Rectal smooth muscle tissue (tissue), 1 donor: ENCODE measurements around the gene PCDH8.
"Not testable (repeated sequence)": the region's sequence is repeated elsewhere in the genome, so short reads cannot be mapped to it uniquely, and the experiment has no call there.

Source experiments
- H3K27ac ChIP-seq: one replicate; pipeline ENCODE4 v1.7.0; 2013; ENCODE audit warnings: low read depth, low read length, inconsistent platforms
- H3K27me3 ChIP-seq: one replicate; pipeline ENCODE4 v1.7.0; 2013; ENCODE audit warnings: low read length; ENCODE audit not compliant: control insufficient read depth, insufficient read depth
- H3K36me3 ChIP-seq: one replicate; pipeline ENCODE4 v1.7.0; 2013; ENCODE audit warnings: low read length; ENCODE audit not compliant: control insufficient read depth, insufficient read depth
- H3K4me1 ChIP-seq: one replicate; pipeline ENCODE4 v1.7.0; 2013; ENCODE audit warnings: low read length; ENCODE audit not compliant: control insufficient read depth, insufficient read depth
- H3K4me3 ChIP-seq: one replicate; pipeline ENCODE4 v1.7.0; 2013; ENCODE audit warnings: low read length
- H3K9ac ChIP-seq: one replicate; pipeline ENCODE4 v1.7.0; 2013; ENCODE audit warnings: low read length

The PCDH8 gene

GRCh38 chr13:52830946-52831345, 17.5 kb downstream of the PCDH8 start:
- H3K27ac ChIP-seq = no peak overlapping the region
- no peaks in the 10 kb centered on the region for H3K27me3 ChIP-seq
- H3K4me1 ChIP-seq = no peaks in the 10 kb centered on the region
- H3K9ac ChIP-seq = no peak overlapping the region
- H3K36me3 ChIP-seq = no peaks in the 10 kb centered on the region
- H3K4me3 ChIP-seq = no peak overlapping the region

GRCh38 chr13:52827839-52828238, 20.6 kb downstream of the PCDH8 start:
- no peaks in the 10 kb centered on the region for H3K4me1 ChIP-seq
- no peak overlapping the region for H3K27ac ChIP-seq
- no peak overlapping the region for H3K9ac ChIP-seq
- no peak overlapping the region for H3K4me3 ChIP-seq
- no peaks in the 10 kb centered on the region for H3K27me3 ChIP-seq
- H3K36me3 ChIP-seq = no peaks in the 10 kb centered on the region

- not testable (repeated sequence) for H3K36me3 ChIP-seq, H3K27ac ChIP-seq, H3K4me3 ChIP-seq, H3K9ac ChIP-seq, H3K4me1 ChIP-seq, H3K27me3 ChIP-seq
These were observed 30.6 kb downstream of the PCDH8 start for GRCh38 chr13:52817886-52818285.

GRCh38 chr13:52815330-52815729, 33.1 kb downstream of the PCDH8 start:
- Histone ChIP-seq H3K4me1 (no peaks in the 10 kb centered on the region), H3K4me3 (no peak overlapping the region), H3K9ac (no peak overlapping the region), H3K27me3 (no peaks in the 10 kb centered on the region), H3K36me3 (no peaks in the 10 kb centered on the region), H3K27ac (no peak overlapping the region)

- no peak overlapping the region for H3K27ac ChIP-seq
- H3K36me3 ChIP-seq = no peaks in the 10 kb centered on the region
These were observed 35.5 kb downstream of the PCDH8 start for GRCh38 chr13:52812941-52813340.

GRCh38 chr13:52811841-52812240, 36.6 kb downstream of the PCDH8 start:
- H3K4me3 ChIP-seq = no peak overlapping the region
- H3K9ac ChIP-seq = no peak overlapping the region
- H3K4me1 ChIP-seq = no peaks in the 10 kb centered on the region
- no peaks in the 10 kb centered on the region for H3K36me3 ChIP-seq
- no peaks in the 10 kb centered on the region for H3K27me3 ChIP-seq
- H3K27ac ChIP-seq = no peak overlapping the region

More at GRCh38 chr13:52812941-52813340, 35.5 kb downstream of the PCDH8 start:
- Histone ChIP-seq H3K27me3 (no peaks in the 10 kb centered on the region), H3K4me3 (no peak overlapping the region), H3K4me1 (no peaks in the 10 kb centered on the region), H3K9ac (no peak overlapping the region)

GRCh38 chr13:52810526-52810925, 37.9 kb downstream of the PCDH8 start:
- H3K4me3 ChIP-seq = no peak overlapping the region
- H3K27me3 ChIP-seq = no peaks in the 10 kb centered on the region
- no peak overlapping the region for H3K9ac ChIP-seq
- no peak overlapping the region for H3K27ac ChIP-seq
- no peaks in the 10 kb centered on the region for H3K36me3 ChIP-seq
- no peaks in the 10 kb centered on the region for H3K4me1 ChIP-seq

- Histone ChIP-seq H3K27me3 (no peaks in the 10 kb centered on the region), H3K4me1 (no peaks in the 10 kb centered on the region), H3K4me3 (no peak overlapping the region), H3K9ac (no peak overlapping the region), H3K36me3 (no peaks in the 10 kb centered on the region), H3K27ac (no peak overlapping the region)
These were observed 38.4 kb downstream of the PCDH8 start for GRCh38 chr13:52810011-52810410.

GRCh38 chr13:52809310-52809769, 39.1 kb downstream of the PCDH8 start:
- H3K4me1 ChIP-seq = no peaks in the 10 kb centered on the region
- H3K9ac ChIP-seq = no peak overlapping the region
- H3K36me3 ChIP-seq = no peaks in the 10 kb centered on the region
- H3K27ac ChIP-seq = no peak overlapping the region
- no peak overlapping the region for H3K4me3 ChIP-seq
- H3K27me3 ChIP-seq = no peaks in the 10 kb centered on the region

GRCh38 chr13:52808842-52809219, 39.6 kb downstream of the PCDH8 start:
- Histone ChIP-seq H3K4me1 (no peaks in the 10 kb centered on the region), H3K27me3 (no peaks in the 10 kb centered on the region), H3K27ac (no peak overlapping the region), H3K4me3 (no peak overlapping the region), H3K9ac (no peak overlapping the region), H3K36me3 (no peaks in the 10 kb centered on the region)

GRCh38 chr13:52806029-52806428, 42.4 kb downstream of the PCDH8 start:
- Histone ChIP-seq H3K36me3 (no peaks in the 10 kb centered on the region), H3K4me1 (no peaks in the 10 kb centered on the region), H3K27me3 (no peaks in the 10 kb centered on the region), H3K4me3 (no peak overlapping the region), H3K9ac (no peak overlapping the region), H3K27ac (no peak overlapping the region)

GRCh38 chr13:52804202-52804641, 44.2 kb downstream of the PCDH8 start:
- no peak overlapping the region for H3K9ac ChIP-seq
- H3K27ac ChIP-seq = no peak overlapping the region
- no peaks in the 10 kb centered on the region for H3K4me1 ChIP-seq
- no peak overlapping the region for H3K4me3 ChIP-seq
- H3K27me3 ChIP-seq = no peaks in the 10 kb centered on the region
- H3K36me3 ChIP-seq = no peaks in the 10 kb centered on the region

- H3K27me3 ChIP-seq = no peaks in the 10 kb centered on the region
- H3K36me3 ChIP-seq = no peaks in the 10 kb centered on the region
- H3K4me1 ChIP-seq = no peaks in the 10 kb centered on the region
- H3K4me3 ChIP-seq = no peak overlapping the region
- no peak overlapping the region for H3K27ac ChIP-seq
- H3K9ac ChIP-seq = no peak overlapping the region
These were observed 47.6 kb downstream of the PCDH8 start for GRCh38 chr13:52800856-52801255.
